Neural cell (in vitro differentiated cells): ENCODE data around the gene TAC4. TPM values are rescaled to one million over a fixed set of nuclear protein-coding genes. Genes with fewer than 3 reads are reported as not detected.

ENCODE experiments used
- H2AFZ ChIP-seq: fragments of 200-600, 300-800 bp; sonication (generic), shearing (Covaris generic); 2 replicates; pipeline ENCODE4 v1.6.0; 2014; ENCODE audit warnings: low read depth, mild to moderate bottlenecking, antibody characterized with exemption, low read length, moderate library complexity
- H3F3A ChIP-seq: fragments of 200-600 bp; shearing (Covaris generic); 2 replicates; pipeline ENCODE4 v1.6.1; 2016; ENCODE audit warnings: mild to moderate bottlenecking, moderate library complexity, mixed read lengths, antibody characterized with exemption, low read length; ENCODE audit not compliant: insufficient read depth, poor library complexity, severe bottlenecking
- H3K27ac ChIP-seq: fragments of 200-600, 300-800 bp; sonication (generic), shearing (Covaris generic); 2 replicates; pipeline ENCODE4 v1.5.1; 2014; ENCODE audit warnings: mild to moderate bottlenecking, low read length, moderate library complexity
- H3K27me3 ChIP-seq: fragments of 300-800, 200-600 bp; sonication (generic), shearing (Covaris generic); 2 replicates; pipeline ENCODE4 v1.6.0; 2014; ENCODE audit warnings: mild to moderate bottlenecking, low read depth, low read length, moderate library complexity; ENCODE audit not compliant: insufficient read depth
- H3K36me3 ChIP-seq: fragments of 300-800, 200-600 bp; sonication (generic), shearing (Covaris generic); 2 replicates; pipeline ENCODE4 v1.5.1; 2014; ENCODE audit warnings: mild to moderate bottlenecking, antibody characterized with exemption, low read length, moderate library complexity; ENCODE audit not compliant: insufficient read depth
- H3K4me2 ChIP-seq: fragments of 300-800, 200-600 bp; sonication (generic), shearing (Covaris generic); 2 replicates; pipeline ENCODE4 v1.6.0; 2014; ENCODE audit warnings: mild to moderate bottlenecking, low read length
- H3K4me3 ChIP-seq: fragments of 300-800, 200-600 bp; sonication (generic), shearing (Covaris generic); 2 replicates; pipeline ENCODE4 v1.5.1; 2014; ENCODE audit warnings: mild to moderate bottlenecking, low read length, moderate library complexity
- H3K79me2 ChIP-seq: fragments of 200-600 bp; shearing (Covaris generic); replicated peaks from 2 replicates; pipeline ENCODE4 v1.6.0; 2014; ENCODE audit warnings: mild to moderate bottlenecking, low read length, moderate library complexity; ENCODE audit not compliant: insufficient read depth
- H3K9ac ChIP-seq: fragments of 300-800, 200-600 bp; sonication (generic), shearing (Covaris generic); 2 replicates; pipeline ENCODE4 v1.6.1; 2016; ENCODE audit warnings: mild to moderate bottlenecking, low read length, mixed read lengths
- H3K9me2 ChIP-seq: fragments of 200-600 bp; shearing (Covaris generic); 2 replicates; pipeline ENCODE4 v1.6.1; 2016; ENCODE audit warnings: mild to moderate bottlenecking, low read length, mixed read lengths; ENCODE audit not compliant: insufficient read depth
- H3K9me3 ChIP-seq: fragments of 200-600, 300-800 bp; sonication (generic), shearing (Covaris generic); 2 replicates; pipeline ENCODE4 v1.6.1; 2016; ENCODE audit warnings: mild to moderate bottlenecking, mixed run types, low read length, moderate library complexity, mixed read lengths
- H4K20me1 ChIP-seq: fragments of 200-600 bp; shearing (Covaris generic); 2 replicates; pipeline ENCODE4 v1.6.1; 2016; ENCODE audit warnings: mild to moderate bottlenecking, mixed run types; ENCODE audit not compliant: insufficient read depth
- EP300 ChIP-seq: fragments of 450-650 bp; conservative IDR thresholded peaks from 2 replicates; pipeline ENCODE4 v1.6.1; 2014; ENCODE audit warnings: antibody characterized with exemption, mild to moderate bottlenecking, moderate library complexity; ENCODE audit not compliant: poor library complexity, severe bottlenecking
- EZH2 ChIP-seq: fragments of 200-600, 300-800 bp; shearing (Covaris generic), sonication (generic); IDR thresholded peaks from 2 replicates; pipeline ENCODE4 v1.6.1; 2014; ENCODE audit warnings: antibody characterized with exemption, low read length, borderline replicate concordance, mild to moderate bottlenecking; ENCODE audit not compliant: insufficient read depth, poor library complexity, severe bottlenecking
- MXI1 ChIP-seq: fragments of 450-650 bp; conservative IDR thresholded peaks from 2 replicates; pipeline ENCODE4 v1.6.1; 2014; ENCODE audit warnings: antibody characterized with exemption, mild to moderate bottlenecking; ENCODE audit not compliant: poor library complexity, severe bottlenecking
- POLR2AphosphoS5 ChIP-seq: IDR thresholded peaks from 2 replicates; pipeline ENCODE4 v1.6.1; 2012
- RAD21 ChIP-seq: fragments of 450-650 bp; conservative IDR thresholded peaks from 2 replicates; pipeline ENCODE4 v1.6.1; 2014; ENCODE audit warnings: antibody characterized with exemption, mild to moderate bottlenecking, moderate library complexity
- SMC3 ChIP-seq: fragments of 450-650 bp; conservative IDR thresholded peaks from 2 replicates; pipeline ENCODE4 v1.6.1; 2014; ENCODE audit warnings: antibody characterized with exemption, mild to moderate bottlenecking, moderate library complexity; ENCODE audit not compliant: poor library complexity
- polyA plus RNA-seq: library from polyadenylated mRNA; depleted of rRNA; stranded (reverse); fragments of >200 nt; gene quantifications from 2 replicates; pipeline ENCODE4 v1.2.3, GENCODE V29; 2014
- TF ChIP-seq, protein P1 (sequence below): IDR thresholded peaks from 2 replicates; pipeline ENCODE4 v1.6.1; 2012; ENCODE audit warnings: borderline replicate concordance
- TF ChIP-seq, protein P2 (sequence below): fragments of 450-650 bp; IDR thresholded peaks from 2 replicates; pipeline ENCODE4 v1.5.1; 2014; ENCODE audit warnings: antibody characterized with exemption, mild to moderate bottlenecking, moderate library complexity; ENCODE audit not compliant: poor library complexity, severe bottlenecking

TAC4 gene
- polyA plus RNA-seq, 1 donor from 2014 or later, result not detected

DNA sequence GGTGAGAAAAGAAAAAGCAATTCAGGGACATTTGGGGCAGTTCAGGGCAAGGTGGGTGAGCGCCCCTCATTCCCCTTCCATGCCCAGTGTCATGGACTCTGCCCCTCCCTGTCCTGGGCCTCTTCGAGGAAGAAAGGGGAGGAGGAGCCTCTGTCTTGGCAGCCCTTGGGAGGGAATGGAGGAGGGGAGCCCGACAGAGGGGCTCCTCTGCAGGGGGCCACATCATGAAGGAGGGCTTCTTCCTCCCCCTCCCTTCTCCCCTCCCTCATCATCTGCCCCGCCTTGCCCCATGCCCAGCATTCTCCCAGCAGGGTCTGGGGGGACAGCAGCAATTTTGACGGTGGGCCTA lies 33.2 kb upstream of the TAC4 start:
- H3K36me3 ChIP-seq, result no peaks in the 10 kb centered on the region
- H3F3A ChIP-seq, result no peaks in the 10 kb centered on the region
- H3K27ac ChIP-seq, result no peak overlapping the region
- TF ChIP-seq, protein P1, sequence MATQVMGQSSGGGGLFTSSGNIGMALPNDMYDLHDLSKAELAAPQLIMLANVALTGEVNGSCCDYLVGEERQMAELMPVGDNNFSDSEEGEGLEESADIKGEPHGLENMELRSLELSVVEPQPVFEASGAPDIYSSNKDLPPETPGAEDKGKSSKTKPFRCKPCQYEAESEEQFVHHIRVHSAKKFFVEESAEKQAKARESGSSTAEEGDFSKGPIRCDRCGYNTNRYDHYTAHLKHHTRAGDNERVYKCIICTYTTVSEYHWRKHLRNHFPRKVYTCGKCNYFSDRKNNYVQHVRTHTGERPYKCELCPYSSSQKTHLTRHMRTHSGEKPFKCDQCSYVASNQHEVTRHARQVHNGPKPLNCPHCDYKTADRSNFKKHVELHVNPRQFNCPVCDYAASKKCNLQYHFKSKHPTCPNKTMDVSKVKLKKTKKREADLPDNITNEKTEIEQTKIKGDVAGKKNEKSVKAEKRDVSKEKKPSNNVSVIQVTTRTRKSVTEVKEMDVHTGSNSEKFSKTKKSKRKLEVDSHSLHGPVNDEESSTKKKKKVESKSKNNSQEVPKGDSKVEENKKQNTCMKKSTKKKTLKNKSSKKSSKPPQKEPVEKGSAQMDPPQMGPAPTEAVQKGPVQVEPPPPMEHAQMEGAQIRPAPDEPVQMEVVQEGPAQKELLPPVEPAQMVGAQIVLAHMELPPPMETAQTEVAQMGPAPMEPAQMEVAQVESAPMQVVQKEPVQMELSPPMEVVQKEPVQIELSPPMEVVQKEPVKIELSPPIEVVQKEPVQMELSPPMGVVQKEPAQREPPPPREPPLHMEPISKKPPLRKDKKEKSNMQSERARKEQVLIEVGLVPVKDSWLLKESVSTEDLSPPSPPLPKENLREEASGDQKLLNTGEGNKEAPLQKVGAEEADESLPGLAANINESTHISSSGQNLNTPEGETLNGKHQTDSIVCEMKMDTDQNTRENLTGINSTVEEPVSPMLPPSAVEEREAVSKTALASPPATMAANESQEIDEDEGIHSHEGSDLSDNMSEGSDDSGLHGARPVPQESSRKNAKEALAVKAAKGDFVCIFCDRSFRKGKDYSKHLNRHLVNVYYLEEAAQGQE, result no peak
- TF ChIP-seq POLR2AphosphoS5 (no peak), RAD21 (no peak), SMC3 (no peak)
- TF ChIP-seq, protein P2, sequence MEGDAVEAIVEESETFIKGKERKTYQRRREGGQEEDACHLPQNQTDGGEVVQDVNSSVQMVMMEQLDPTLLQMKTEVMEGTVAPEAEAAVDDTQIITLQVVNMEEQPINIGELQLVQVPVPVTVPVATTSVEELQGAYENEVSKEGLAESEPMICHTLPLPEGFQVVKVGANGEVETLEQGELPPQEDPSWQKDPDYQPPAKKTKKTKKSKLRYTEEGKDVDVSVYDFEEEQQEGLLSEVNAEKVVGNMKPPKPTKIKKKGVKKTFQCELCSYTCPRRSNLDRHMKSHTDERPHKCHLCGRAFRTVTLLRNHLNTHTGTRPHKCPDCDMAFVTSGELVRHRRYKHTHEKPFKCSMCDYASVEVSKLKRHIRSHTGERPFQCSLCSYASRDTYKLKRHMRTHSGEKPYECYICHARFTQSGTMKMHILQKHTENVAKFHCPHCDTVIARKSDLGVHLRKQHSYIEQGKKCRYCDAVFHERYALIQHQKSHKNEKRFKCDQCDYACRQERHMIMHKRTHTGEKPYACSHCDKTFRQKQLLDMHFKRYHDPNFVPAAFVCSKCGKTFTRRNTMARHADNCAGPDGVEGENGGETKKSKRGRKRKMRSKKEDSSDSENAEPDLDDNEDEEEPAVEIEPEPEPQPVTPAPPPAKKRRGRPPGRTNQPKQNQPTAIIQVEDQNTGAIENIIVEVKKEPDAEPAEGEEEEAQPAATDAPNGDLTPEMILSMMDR, result no peak
- H3K9me3 ChIP-seq, result no peaks in the 10 kb centered on the region
- no peak overlapping the region for H2AFZ ChIP-seq
- H3K79me2 ChIP-seq, result no peaks in the 10 kb centered on the region
- H3K4me2 ChIP-seq, result no peak overlapping the region
- no peak overlapping the region for H3K9ac ChIP-seq
- H3K9me2 ChIP-seq, result no peaks in the 10 kb centered on the region
- H3K4me3 ChIP-seq, result no peak overlapping the region
- no peaks in the 10 kb centered on the region for H4K20me1 ChIP-seq
- peaks cover 3% of the 10 kb centered on the region for H3K27me3 ChIP-seq

DNA sequence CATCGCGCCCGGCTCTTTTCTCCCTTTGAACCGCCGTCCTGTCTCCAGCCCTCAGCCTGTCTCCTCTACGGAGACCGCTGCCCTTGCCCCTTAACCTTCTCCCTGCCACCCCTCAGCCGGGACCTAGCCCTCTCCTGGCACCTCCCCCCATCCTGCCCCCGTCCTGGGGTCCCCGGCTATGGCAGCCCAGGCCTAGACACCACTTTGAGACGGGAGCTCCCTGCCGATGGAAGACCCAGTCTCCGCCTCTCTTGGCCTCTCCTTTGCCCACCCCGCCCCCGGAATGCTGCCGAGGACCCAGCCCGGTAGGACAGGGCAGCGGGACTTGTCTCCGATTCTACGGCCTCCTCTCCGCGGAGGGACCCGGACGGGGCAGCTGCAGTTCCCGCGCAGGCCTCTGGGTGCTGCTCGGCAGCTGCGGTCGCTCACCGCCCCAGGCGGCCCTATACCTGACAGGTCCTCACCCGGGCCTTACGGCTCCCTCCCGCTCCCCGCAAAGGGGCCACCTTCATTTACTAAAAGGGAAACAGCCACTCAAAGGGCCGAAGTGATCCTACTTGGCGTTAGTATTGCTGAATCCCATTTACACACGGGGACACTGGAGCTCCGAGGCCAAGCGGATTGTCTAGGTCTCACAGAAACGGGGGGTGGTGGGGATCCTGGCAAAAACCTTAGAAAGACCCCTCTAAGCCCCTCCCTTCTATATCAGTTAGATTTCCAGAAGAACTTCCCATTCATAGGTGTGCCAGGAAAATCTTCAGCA lies 32.6 kb upstream of the TAC4 start:
- H3K36me3 ChIP-seq, result no peaks in the 10 kb centered on the region
- no peak overlapping the region for H3K27ac ChIP-seq
- H2AFZ ChIP-seq, result no peak overlapping the region
- no peaks in the 10 kb centered on the region for H4K20me1 ChIP-seq
- no peaks in the 10 kb centered on the region for H3F3A ChIP-seq
- no peaks in the 10 kb centered on the region for H3K9me2 ChIP-seq
- H3K9ac ChIP-seq, result no peak overlapping the region
- H3K9me3 ChIP-seq, result no peaks in the 10 kb centered on the region
- H3K4me2 ChIP-seq, result no peak overlapping the region
- H3K27me3 ChIP-seq, result peaks cover 3% of the 10 kb centered on the region
- peak overlapping the region; percentile 52 for H3K4me3 ChIP-seq
- TF ChIP-seq, protein P1, result no peak
- TF ChIP-seq MXI1 (no peak), EZH2 (no peak), SMC3 (peak; percentile 77), EP300 (no peak), RAD21 (peak; percentile 80), POLR2AphosphoS5 (no peak)
- TF ChIP-seq, protein P2, result peak; percentile 93
- no peaks in the 10 kb centered on the region for H3K79me2 ChIP-seq
